Neural crest cell (in vitro differentiated cells): ENCODE data around the gene CEBPA. TPM values are rescaled to one million over a fixed set of nuclear protein-coding genes. Genes with fewer than 3 reads are reported as not detected.

ENCODE experiments used
- DNase-seq: peaks from one replicate; pipeline ENCODE4 v3.0.0; 2021; ENCODE audit warnings: low read depth, mixed read lengths, low spot score
- H3K27ac Mint-ChIP-seq: one replicate; pipeline ENCODE4 v1.8.0; 2021; ENCODE audit warnings: mild to moderate bottlenecking, mixed read lengths; ENCODE audit not compliant: unreplicated experiment
- H3K27me3 Mint-ChIP-seq: 2 replicates; pipeline ENCODE4 v1.8.0; 2021; ENCODE audit warnings: low read depth, mild to moderate bottlenecking, mixed read lengths
- H3K36me3 Mint-ChIP-seq: 2 replicates; pipeline ENCODE4 v1.8.0; 2021; ENCODE audit warnings: low read depth, mild to moderate bottlenecking, mixed read lengths
- H3K4me1 Mint-ChIP-seq: 2 replicates; pipeline ENCODE4 v1.8.0; 2021; ENCODE audit warnings: mixed read lengths
- H3K4me3 Mint-ChIP-seq: one replicate; pipeline ENCODE4 v1.8.0; 2021; ENCODE audit warnings: mild to moderate bottlenecking, mixed read lengths
- H3K9me3 Mint-ChIP-seq: 2 replicates; pipeline ENCODE4 v1.8.0; 2021; ENCODE audit warnings: mixed read lengths
- CTCF ChIP-seq: fragments of 200-600 bp; sonication (generic); conservative IDR thresholded peaks from 2 replicates; pipeline ENCODE4 v1.5.0; 2021; ENCODE audit warnings: antibody characterized with exemption, mild to moderate bottlenecking
- long read RNA-seq: library from polyadenylated mRNA; unstranded; transcript quantifications from one replicate; pipeline ENCODE4 v2.0.0, GENCODE V29; 2020
- total RNA-seq: library from RNA; stranded (reverse); gene quantifications from 2 replicates; pipeline ENCODE4 v1.2.1, GENCODE V29; 2021

Gene CEBPA
- 1.5 and 1.7 TPM in 2 replicates for total RNA-seq
- long read RNA-seq = 0 reads

GRCh38 chr19:33302175-33302973, at the start of gene CEBPA:
CEBPA (minus strand) TSS chr19:33302534; CDS start chr19:33302414, 120 bp downstream.
- H3K27ac Mint-ChIP-seq = no peak within 1 kb of the TSS

GRCh38 chr19:33350538-33351309, 48.4 kb upstream of the CEBPA start:
- Mint-ChIP-seq H3K4me1 (no peaks in the 10 kb centered on the region), H3K4me3 (no peak overlapping the region), H3K36me3 (peaks cover 3% of the 10 kb centered on the region), H3K27me3 (peaks cover 53% of the 10 kb centered on the region), H3K27ac (no peak overlapping the region), H3K9me3 (peaks cover 5% of the 10 kb centered on the region)
- TF ChIP-seq CTCF = no peak
- no peak for DNase-seq

More at GRCh38 chr19:33302175-33302973, at the start of gene CEBPA:
- H3K4me1 Mint-ChIP-seq = no peaks in the 10 kb centered on the region
- no peaks in the 10 kb centered on the region for H3K36me3 Mint-ChIP-seq
- peak within 1 kb of the TSS; percentile 81 for H3K4me3 Mint-ChIP-seq
- DNase-seq = peak; percentile 72
- H3K27me3 Mint-ChIP-seq = peaks cover 55% of the 10 kb centered on the region
- peak; percentile 58 for TF ChIP-seq CTCF
- H3K9me3 Mint-ChIP-seq = no peaks in the 10 kb centered on the region

GRCh38 chr19:33349319-33350289, 47.3 kb upstream of the CEBPA start:
- DNase-seq = no peak
- Mint-ChIP-seq H3K4me3 (no peak overlapping the region), H3K36me3 (no peaks in the 10 kb centered on the region), H3K27ac (no peak overlapping the region), H3K9me3 (no peaks in the 10 kb centered on the region), H3K27me3 (peaks cover 63% of the 10 kb centered on the region), H3K4me1 (peaks cover 2% of the 10 kb centered on the region)
- no peak for TF ChIP-seq CTCF

GRCh38 chr19:33348301-33349010, 46.1 kb upstream of the CEBPA start:
- TF ChIP-seq CTCF = no peak
- DNase-seq = no peak
- Mint-ChIP-seq H3K9me3 (no peaks in the 10 kb centered on the region), H3K27me3 (peaks cover 72% of the 10 kb centered on the region), H3K36me3 (no peaks in the 10 kb centered on the region), H3K4me3 (no peak overlapping the region), H3K27ac (no peak overlapping the region), H3K4me1 (peaks cover 10% of the 10 kb centered on the region)
